GM21723 (cell line): Measurements from ENCODE around the gene IGFBP5.
A peak's percentile ranks its signal among the peaks of the same experiment; 100 is the strongest.

Experiments
- ATAC-seq: cut with Tn5 transposase; IDR thresholded peaks from one replicate; pipeline ENCODE4 v1.9.1; 2021; ENCODE audit warnings: mild to moderate bottlenecking, moderate library complexity; ENCODE audit not compliant: unreplicated experiment

IGFBP5 gene

GRCh38 chr2:216666461-216667233 is 28.7 kb downstream of the IGFBP5 start:
- ATAC-seq: peak; percentile 85

- ATAC-seq: no peak
Measured at GRCh38 chr2:216665717-216666116, 29.6 kb downstream of the IGFBP5 start.

GRCh38 chr2:216665242-216665641 is 30.1 kb downstream of the IGFBP5 start:
- no peak for ATAC-seq

- ATAC-seq: no peak
Measured at GRCh38 chr2:216664593-216665034, 30.7 kb downstream of the IGFBP5 start.

- no peak for ATAC-seq
Measured at GRCh38 chr2:216663846-216664245, 31.5 kb downstream of the IGFBP5 start.

GRCh38 chr2:216663106-216663505 is 32.2 kb downstream of the IGFBP5 start:
- no peak for ATAC-seq

GRCh38 chr2:216661639-216662375 is 33.5 kb downstream of the IGFBP5 start:
- ATAC-seq: no peak

GRCh38 chr2:216661051-216661450 is 34.3 kb downstream of the IGFBP5 start:
- no peak for ATAC-seq

- no peak for ATAC-seq
Measured at GRCh38 chr2:216660496-216660895, 34.9 kb downstream of the IGFBP5 start.

- no peak for ATAC-seq
Measured at GRCh38 chr2:216659276-216659675, 36.1 kb downstream of the IGFBP5 start.

- ATAC-seq: no peak
Measured at GRCh38 chr2:216658757-216659156, 36.6 kb downstream of the IGFBP5 start.

GRCh38 chr2:216657980-216658379 is 37.4 kb downstream of the IGFBP5 start:
- no peak for ATAC-seq

- no peak for ATAC-seq
Measured at GRCh38 chr2:216657086-216657855, 38.1 kb downstream of the IGFBP5 start.

GRCh38 chr2:216654528-216655052 is 40.8 kb downstream of the IGFBP5 start:
- ATAC-seq: no peak

GRCh38 chr2:216653931-216654365 is 41.4 kb downstream of the IGFBP5 start:
- ATAC-seq: no peak

GRCh38 chr2:216653093-216653799 is 42.1 kb downstream of the IGFBP5 start:
- ATAC-seq: no peak

GRCh38 chr2:216652566-216652965 is 42.8 kb downstream of the IGFBP5 start:
- ATAC-seq: no peak

GRCh38 chr2:216651351-216651881 is 43.9 kb downstream of the IGFBP5 start:
- ATAC-seq: no peak

GRCh38 chr2:216650626-216651257 is 44.6 kb downstream of the IGFBP5 start:
- no peak for ATAC-seq

GRCh38 chr2:216649574-216649973 is 45.8 kb downstream of the IGFBP5 start:
- no peak for ATAC-seq
